Kidney epithelial cell (primary cell): ENCODE measurements around the gene ARHGEF18. TPM values are rescaled to one million over a fixed set of nuclear protein-coding genes. Genes with fewer than 3 reads are reported as not detected.
A peak's percentile ranks its signal among the peaks of the same experiment; 100 is the strongest.

ENCODE experiments used
- DNase-seq: peaks from one replicate; pipeline ENCODE4 v3.0.0-alpha.2; 2010; ENCODE audit warnings: low read depth
- H3K27me3 ChIP-seq: 2 replicates; pipeline ENCODE4 v1.6.0; 2011; ENCODE audit warnings: low read length; ENCODE audit not compliant: control insufficient read depth, insufficient read depth
- H3K36me3 ChIP-seq: 2 replicates; pipeline ENCODE4 v1.5.1; 2011; ENCODE audit warnings: low read length; ENCODE audit not compliant: control insufficient read depth, insufficient read depth
- H3K4me3 ChIP-seq: 2 replicates; pipeline ENCODE4 v1.5.1; 2011; ENCODE audit warnings: low read depth, mild to moderate bottlenecking, control low read depth, low read length
- total RNA-seq: library from RNA; depleted of rRNA; stranded (reverse); fragments of >200 nt; gene quantifications from 2 replicates; pipeline ENCODE4 v1.2.3, GENCODE V29; 2015
- TF ChIP-seq, protein P1 (sequence below): IDR thresholded peaks from 2 replicates; pipeline ENCODE4 v1.5.1; 2011; ENCODE audit warnings: mild to moderate bottlenecking, moderate library complexity, low read length, control low read depth, inconsistent platforms; ENCODE audit not compliant: insufficient read depth, poor library complexity, severe bottlenecking

Gene ARHGEF18
- total RNA-seq, 1 donor from 2014 or later, result 123 TPM

DNA sequence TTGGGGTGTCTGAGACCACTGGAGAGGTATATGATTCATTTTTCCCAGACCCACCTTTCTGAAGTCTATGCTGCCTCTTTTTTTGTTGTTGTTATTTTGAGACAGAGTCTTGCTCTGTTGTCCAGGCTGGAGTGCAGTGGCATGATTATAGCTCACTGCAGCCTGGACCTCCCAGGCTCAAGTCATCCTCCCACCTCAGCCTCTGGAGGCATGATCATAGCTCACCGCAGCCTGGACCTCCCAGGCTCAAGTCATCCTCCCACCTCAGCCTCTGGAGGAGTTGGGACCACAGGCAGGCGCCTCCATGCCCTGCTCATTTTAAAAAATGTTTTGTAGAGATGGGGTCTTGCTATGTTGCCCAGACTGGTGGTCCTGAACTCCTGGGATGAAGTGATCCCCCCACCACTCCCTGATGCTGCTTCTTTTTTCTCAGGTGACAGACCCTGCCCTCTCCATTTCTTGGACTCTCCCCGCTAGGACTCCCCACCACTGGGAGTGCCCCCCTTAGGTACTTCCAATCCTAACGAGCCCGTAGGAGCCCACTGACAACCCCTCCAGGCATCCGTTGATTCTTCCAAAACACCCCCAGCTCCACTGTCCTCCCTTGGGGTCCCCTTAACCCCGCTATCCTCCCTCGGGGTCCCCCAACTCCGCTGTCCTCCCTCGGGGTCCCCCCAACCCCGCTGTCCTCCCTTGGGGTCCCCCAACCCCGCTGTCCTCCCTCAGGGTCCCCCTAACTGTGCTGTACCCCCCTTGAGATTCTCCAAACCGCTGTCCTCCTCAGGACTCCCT is 45.4 kb downstream of the ARHGEF18 start:
- no peak for DNase-seq
- TF ChIP-seq, protein P1, sequence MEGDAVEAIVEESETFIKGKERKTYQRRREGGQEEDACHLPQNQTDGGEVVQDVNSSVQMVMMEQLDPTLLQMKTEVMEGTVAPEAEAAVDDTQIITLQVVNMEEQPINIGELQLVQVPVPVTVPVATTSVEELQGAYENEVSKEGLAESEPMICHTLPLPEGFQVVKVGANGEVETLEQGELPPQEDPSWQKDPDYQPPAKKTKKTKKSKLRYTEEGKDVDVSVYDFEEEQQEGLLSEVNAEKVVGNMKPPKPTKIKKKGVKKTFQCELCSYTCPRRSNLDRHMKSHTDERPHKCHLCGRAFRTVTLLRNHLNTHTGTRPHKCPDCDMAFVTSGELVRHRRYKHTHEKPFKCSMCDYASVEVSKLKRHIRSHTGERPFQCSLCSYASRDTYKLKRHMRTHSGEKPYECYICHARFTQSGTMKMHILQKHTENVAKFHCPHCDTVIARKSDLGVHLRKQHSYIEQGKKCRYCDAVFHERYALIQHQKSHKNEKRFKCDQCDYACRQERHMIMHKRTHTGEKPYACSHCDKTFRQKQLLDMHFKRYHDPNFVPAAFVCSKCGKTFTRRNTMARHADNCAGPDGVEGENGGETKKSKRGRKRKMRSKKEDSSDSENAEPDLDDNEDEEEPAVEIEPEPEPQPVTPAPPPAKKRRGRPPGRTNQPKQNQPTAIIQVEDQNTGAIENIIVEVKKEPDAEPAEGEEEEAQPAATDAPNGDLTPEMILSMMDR, result no peak
- peak overlapping the region; percentile 84 for H3K4me3 ChIP-seq
- H3K27me3 ChIP-seq, result no peaks in the 10 kb centered on the region
- H3K36me3 ChIP-seq, result no peaks in the 10 kb centered on the region

DNA sequence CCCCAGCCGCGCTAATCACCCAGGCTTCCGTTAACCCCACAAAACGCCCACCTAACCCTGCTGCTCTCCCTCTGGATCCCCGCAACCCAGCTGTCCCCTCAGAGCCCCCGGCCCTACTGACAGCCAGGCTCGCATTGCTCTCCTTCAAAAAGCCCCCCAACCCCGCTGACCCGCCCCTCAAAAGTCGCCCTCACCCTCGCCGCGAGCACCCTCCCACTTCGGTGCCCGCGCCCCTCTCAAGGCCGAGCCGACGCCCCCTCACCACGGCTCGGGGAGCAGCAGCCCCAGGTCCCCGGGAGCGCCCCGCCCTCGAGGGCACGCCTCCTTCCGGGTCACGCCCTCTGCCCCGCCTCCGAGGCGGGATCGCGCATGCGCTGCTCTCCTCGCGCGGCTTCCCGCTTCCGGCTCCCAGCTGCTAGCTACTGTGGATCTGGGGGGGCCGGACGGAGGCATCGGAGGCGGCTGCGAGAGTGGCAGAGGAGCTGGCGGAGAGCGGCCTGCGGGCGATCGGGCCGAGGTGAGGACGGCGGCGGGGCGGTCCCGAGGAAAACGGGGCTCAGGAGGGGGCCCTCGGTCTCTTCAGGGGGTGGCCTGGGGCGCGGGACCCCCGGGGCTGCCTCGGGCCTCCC is 46.1 kb downstream of the ARHGEF18 start:
- DNase-seq, result no peak
- no peaks in the 10 kb centered on the region for H3K36me3 ChIP-seq
- TF ChIP-seq, protein P1, result no peak
- H3K4me3 ChIP-seq, result peak overlapping the region; percentile 84
- no peaks in the 10 kb centered on the region for H3K27me3 ChIP-seq

DNA sequence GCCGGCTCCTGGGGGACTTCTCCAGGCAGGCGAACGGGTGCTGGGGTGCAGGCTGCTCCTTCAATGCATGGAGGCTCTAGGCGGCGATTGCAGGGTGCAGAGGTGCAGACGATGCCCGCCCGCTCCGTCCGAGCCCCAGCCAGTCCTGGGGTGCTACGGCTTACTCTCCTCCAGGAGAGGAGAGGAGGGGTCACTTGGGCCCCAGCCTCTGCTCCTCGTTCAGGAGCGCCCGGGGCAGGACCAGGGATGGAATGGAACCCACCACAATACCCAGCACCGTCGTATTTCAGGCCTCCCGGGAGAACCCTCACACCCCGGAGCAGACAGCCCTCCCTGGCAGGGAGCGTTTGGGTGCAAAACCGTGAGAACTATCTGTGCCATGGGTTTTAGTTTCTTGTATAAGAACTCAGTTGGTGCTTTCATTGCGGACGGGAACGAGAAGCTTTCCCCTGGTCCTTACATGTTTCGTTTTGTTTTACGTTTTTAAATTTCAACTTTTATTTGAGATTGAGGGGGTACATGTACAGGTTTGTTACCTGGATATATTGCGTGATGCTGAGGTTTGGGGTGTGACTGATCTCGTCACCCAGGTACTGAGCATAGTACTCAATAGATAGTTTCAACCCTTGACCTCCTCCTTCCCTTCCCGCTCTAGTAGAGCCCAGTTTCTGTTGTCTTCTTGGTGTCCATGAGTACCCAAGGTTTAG is 46.8 kb downstream of the ARHGEF18 start:
- no peaks in the 10 kb centered on the region for H3K27me3 ChIP-seq
- peak overlapping the region; percentile 84 for H3K4me3 ChIP-seq
- no peaks in the 10 kb centered on the region for H3K36me3 ChIP-seq
- DNase-seq, result no peak
- TF ChIP-seq, protein P1, result no peak

DNA sequence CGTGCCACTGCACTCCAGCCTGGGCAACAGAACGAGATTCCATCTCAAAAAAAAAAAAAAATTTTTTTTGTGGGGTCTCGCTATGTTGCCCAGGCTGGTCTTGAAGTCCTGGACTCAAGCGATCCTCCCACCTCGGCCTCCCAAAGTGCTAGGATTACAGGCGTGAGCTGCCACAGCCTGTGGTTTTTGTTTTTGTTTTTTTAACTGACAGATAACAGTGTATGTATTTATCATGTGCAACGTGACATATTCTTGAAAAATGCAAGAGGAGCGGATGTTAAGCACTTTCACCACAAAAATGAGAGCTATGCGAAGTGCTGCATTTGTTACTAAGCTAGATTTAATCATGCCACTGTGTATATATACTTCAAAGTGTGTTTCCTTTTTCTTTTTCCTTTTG is 49.0 kb downstream of the ARHGEF18 start:
- peak; percentile 87 for DNase-seq
- TF ChIP-seq, protein P1, result no peak
- Histone ChIP-seq H3K27me3 (no peaks in the 10 kb centered on the region), H3K4me3 (no peak overlapping the region), H3K36me3 (no peaks in the 10 kb centered on the region)

Other genes starting within 250 kb of the ARHGEF18 start
- gene INSR, start 54.5 kb upstream of the ARHGEF18 start, total RNA-seq, result 15.5 and 23.1 TPM in 2 replicates
- gene PEX11G, start 140.1 kb downstream of the ARHGEF18 start, total RNA-seq, result 5.5 and 8.9 TPM in 2 replicates
- 67.4 and 76.1 TPM in 2 replicates for gene ZNF358, start 167.2 kb downstream of the ARHGEF18 start, total RNA-seq
- gene MCOLN1, start 173.7 kb downstream of the ARHGEF18 start, total RNA-seq, result 13.7 and 15.3 TPM in 2 replicates
- gene PNPLA6, start 186.8 kb downstream of the ARHGEF18 start, total RNA-seq, result 134 and 163 TPM in 2 replicates
- 12.6 and 17.2 TPM in 2 replicates for gene CAMSAP3, start 246.9 kb downstream of the ARHGEF18 start, total RNA-seq